Measurements from ENCODE around the gene TACR1.

TACR1 gene

DNA sequence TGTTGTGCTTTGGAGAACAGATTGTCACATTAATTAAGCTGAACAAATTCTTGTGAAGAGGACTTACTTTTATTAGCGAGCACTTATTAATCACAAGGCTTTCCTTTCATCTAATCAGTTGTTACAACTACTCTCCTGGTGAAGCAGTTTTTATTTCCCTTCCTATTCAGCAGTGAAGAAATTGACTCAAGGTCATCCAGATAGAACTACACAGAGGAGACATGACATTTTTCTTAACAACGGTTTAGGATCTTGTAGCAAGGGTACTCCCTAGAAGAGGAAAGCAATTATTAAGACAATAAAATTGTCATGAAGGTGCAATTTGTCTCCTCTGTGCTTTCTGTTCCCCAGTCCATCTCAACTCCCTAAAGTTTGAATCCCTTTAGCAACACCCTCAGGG is 179.5 kb downstream of the TACR1 start:
- no peak for DNase-seq (ENCODE audit: low read depth, low spot score)

DNA sequence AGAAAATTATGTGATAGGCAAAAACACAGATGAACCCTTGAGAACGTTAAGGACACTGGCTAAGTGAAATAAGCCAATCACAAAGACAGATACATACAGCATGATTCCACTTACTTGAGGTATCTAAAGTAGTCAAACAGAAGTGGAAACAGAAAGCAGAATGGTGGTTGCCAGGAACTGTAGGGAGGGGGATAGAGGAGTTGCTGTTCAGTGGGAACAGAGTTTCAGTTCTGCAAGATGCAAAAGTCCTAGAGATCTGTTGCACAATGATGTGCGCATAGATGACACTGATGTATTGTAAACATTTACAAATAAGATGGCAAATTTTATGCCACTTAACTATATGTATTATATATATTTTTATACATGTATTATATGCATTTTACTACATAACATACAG is 181.2 kb downstream of the TACR1 start:
- no peak for DNase-seq (ENCODE audit: low read depth, low spot score)

DNA sequence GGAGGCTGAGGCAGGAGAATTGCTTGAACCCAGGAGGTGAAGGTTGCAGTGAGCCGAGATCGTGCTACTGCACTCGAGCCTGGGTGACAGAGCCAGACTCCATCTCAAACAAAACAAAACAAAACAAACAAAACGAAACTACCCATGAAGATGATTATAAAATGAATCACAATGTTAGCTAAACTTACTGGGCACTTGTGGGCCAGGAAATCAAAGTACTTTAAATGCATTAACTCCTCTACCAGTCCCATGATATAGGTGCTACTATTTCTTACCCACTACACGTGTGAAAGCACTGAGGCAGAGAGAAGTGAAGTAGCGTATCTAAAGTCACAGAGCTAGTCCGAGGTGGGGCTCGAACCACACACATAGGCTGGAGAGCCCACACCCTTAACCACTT is 187.2 kb downstream of the TACR1 start:
- DNase-seq (ENCODE audit: low read depth, low spot score) = no peak

DNA sequence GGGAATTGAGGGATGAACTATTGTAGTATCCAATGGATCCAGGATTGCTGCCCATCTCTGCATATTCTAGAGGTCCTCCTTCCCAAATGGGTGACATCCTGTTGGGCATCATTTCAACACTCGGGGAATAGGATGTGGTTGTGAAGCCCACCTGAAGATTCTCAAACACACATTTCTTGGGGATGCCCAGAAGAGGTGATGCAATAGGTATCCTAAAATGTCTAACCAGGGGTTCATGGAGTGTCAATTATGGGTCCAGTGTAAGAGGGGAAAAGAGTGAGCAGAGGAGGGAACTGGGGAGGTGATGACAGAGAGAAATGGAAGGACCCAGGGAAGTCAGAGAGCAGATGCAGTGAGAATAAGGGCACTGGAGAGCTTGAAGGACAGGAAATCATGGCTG is 188.7 kb downstream of the TACR1 start:
- no peak for DNase-seq (ENCODE audit: low read depth, low spot score)

DNA sequence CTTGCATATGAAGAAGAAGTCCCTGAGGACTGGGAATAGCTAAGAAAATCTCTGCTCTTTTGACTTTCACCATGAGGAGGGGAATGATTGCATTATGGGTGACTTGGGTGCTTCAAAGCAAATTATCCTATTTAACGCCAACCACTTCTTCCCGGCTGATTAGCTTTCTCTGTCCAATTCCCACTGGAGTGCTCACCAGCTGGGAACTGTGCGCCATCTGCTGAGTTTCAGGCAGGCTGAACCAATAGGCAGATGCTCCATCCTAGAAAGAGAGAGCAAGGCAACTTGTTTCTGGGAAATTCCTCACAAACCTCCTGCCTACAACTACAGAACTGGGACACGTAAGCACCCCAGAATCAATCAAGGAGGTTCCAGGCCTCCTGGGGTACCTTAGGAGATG is 191.5 kb downstream of the TACR1 start:
- DNase-seq (ENCODE audit: low read depth, low spot score) = no peak

DNA sequence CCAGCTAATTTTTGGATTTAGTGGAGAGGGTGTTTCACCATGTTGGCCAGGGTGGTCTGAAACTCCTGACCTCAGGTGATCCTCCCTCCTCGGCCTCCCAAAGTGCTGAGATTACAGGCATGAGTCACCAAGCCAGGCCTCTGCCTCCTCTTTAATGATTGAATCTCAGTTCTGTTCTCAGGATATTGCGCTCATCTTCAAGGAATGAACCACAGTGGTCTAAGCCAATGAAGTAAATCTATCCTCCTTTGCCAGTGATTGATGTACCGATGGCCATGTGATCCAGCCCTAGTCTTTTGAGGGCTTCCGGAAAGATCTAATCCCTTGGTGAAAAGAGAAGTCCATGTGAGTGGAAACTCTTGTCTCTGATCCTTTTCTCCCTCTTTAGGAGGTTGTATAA is 192.3 kb downstream of the TACR1 start:
- DNase-seq (ENCODE audit: low read depth, low spot score) = no peak

DNA sequence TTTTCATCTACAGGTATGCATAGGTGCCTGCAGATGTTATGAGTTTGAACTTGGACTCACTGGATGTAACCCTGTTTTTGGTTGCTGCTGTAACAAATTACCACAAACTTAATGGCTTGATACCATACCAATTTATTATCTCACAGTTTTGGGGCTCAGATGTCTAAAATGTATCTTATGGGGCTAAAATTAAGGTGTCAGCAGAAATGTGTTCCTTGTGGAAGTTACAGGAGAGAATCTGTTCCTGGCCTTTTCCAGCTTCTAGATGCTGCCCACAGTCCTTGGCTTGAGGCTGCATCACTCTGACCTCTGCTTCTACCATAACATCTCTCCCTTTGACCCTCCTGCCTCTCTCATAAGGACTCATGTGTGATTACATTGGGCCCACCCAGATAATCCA is 193.3 kb downstream of the TACR1 start:
- no peak for DNase-seq (ENCODE audit: low read depth, low spot score)

DNA sequence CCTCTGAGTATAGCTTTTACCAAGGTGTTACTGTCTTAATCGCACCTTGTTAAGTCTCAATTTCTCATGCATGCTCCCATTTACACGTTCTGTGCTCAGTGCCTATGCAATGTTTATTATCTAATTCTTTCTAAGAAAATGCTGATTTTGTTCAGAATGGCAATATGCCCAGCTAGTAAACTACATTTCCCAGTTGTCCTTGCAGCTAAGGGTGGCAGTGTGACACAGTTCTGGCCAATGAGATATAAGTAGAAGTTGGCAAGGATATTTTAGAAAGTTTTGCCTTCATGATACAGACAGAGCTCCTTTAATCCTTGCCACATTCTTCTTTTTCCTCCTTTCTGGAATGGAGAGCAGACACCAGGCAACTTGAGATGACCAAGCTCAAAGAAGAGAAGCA is 195.5 kb downstream of the TACR1 start:
- DNase-seq (ENCODE audit: low read depth, low spot score) = no peak

DNA sequence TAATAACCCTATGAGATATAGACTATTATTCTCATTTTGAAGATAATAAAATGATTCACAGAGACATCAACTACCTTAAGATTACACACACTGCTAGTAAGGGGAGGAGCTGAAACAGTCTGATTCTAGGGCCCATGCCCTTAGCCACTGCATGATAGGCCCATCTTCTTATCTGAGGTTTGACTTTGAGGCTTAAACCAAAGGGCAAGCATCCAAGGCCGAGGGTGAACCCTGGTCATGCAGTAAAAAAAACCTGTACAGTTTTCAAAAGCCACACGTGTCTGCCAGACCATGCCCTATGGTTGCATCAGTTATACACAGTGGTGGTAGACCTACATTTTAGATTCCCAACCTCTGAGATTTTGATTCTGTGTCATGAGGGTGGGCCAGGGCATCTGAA is 196.0 kb downstream of the TACR1 start:
- DNase-seq (ENCODE audit: low read depth, low spot score) = no peak

DNA sequence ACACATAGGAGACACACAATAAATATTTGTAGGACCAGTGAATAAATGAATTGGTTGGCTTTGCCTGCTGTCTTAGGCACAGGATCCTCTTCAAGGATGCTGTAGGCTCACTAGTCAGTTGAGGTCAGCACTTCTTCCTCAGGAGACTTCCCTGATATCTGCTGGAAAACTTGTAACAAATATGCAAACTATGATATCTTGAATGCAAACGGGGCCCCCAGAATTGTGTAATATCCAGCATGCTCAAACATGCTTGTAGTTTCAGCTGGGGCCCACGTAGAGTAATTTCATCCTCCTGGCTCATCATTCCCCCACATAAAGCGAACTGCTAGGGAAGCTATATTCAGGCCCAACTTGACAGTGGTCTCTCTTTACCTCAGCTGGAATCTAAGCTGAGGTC is 197.3 kb downstream of the TACR1 start:
- no peak for DNase-seq (ENCODE audit: low read depth, low spot score)

DNA sequence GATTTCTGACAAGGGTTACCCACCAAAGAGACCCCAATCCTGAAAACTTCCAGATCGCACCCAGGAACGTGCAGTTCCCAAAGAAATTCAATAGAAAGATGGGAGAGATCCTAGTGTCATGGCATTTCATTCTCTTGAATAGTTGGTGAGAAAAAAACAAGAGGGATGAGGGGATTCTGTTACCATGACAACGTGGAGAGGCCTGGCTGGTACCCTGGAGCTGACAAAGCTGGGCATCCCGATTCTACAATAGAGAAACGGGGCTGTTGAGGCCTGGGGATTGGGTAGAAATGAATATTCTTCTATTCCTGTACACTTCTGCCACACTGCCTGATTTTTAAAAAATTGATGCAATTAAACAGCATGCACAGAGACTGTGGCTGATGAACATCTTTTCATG is 199.9 kb downstream of the TACR1 start:
- no peak for DNase-seq (ENCODE audit: low read depth, low spot score)
